Measurements from ENCODE around the gene ADORA2A.

The ADORA2A gene

DNA sequence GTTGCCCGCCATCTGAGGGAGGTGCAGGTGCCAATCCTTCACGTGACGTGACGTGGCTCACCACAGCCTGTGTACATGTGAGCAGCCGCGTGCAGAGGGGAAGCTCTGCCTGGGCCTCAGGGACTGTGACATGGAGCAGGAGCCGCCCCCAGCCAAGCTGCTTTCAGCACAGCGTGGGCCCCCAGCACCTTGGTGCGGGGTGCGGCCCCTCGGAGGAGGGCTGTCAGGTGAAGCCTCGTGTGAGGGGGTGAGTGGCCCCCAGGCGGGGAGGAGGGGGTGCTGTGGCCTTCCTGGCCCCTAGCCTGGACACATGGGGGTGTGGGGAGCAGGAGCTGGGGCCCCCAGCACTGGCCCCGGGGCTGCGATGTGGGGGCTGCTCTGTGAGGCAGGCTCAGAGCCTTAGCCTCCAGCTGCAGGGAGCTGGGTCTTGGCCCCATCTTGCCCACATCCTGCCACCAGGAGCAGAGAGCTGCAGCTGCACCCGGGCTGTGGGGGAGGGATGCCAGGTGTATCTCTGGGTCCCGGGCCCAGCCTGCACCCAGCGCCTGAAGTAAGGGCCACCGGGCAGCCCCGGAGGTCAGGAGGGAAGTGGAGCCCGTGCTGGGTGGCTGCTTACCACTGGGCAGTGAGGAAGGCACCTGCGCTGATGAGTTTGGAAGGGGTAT, at the start of gene ADORA2A:
TSS of gene ADORA2A (plus strand) at position 100 of the 665 bp plus-strand sequence. CDS start 5,806 bp downstream, outside the sequence.
- DNase-seq = no peak

- DNase-seq = no peak
These were observed 47.9 kb upstream of the ADORA2A start for GRCh38 chr22:24379536-24379935.

DNA sequence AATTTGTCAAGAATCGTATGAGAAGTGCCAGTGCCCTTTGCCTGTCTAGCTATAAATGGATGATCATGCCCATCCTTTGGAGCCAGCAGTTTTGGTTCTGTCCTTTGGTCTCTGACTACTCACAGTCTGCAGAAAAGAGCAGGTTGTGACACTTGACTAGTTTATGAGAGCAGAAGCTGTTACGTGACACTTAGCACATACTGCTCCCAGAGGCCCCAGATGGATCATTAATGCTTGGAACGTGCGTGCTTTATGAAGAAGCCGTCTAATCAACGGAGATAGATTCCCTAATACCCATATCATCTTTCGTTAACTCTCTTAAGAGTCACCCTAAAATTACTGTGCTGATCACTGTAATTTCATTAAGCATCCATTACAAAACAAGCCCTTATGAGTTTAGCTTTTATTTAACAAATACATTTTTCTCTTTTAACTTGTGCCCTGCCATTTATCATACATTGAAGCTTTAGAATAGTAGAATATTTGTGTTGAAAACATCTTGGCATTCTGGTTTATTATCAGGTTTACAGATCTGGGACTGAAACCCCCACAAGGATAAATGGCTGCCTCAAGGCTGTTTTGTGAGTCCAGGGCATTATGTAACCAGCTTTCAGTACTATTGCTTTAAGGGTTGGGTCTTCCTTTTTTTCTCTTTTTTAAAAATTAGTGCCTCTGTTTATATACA, 47.0 kb upstream of the ADORA2A start:
- DNase-seq = no peak

DNA sequence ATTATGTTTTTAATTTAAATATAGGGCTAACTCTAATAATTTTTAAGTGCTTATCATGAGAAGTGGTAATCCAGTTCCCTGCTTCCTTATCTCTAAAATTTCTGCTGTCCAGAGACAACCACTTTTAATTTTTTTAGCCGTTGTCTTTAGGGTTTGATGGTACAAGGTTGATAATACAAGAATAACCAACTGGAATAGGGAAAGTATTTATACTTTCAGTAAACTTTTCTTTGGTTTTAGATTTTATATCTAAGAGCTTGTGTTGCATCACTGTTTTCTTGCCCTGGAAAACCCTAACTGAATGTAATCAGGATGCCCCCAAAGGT, 46.5 kb upstream of the ADORA2A start:
- DNase-seq = no peak

GRCh38 chr22:24383061-24383460, 44.3 kb upstream of the ADORA2A start:
- DNase-seq = no peak

DNA sequence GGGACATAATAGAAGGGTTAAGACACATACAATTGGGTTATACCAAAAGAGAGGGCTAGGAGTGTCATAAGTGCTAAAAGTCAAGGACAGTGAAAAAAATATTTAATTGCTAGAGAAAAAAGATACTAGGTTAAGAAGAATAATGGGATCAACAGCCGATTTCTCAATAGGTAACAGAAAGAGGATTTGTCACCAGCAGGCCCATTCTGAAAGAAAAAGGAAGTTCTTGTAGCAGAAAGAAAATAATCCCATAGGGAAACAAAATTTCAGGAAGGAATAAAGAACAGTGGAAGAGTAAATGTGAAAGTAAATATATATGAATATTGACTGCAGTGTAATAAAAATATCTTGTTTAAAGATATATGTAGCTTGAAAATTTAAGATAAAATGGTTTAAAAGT, 43.3 kb upstream of the ADORA2A start:
- peak; percentile 29 to 42 for DNase-seq

GRCh38 chr22:24386937-24387471, 40.4 kb upstream of the ADORA2A start:
- DNase-seq = no peak

GRCh38 chr22:24389680-24390079, 37.7 kb upstream of the ADORA2A start:
- no peak for DNase-seq

GRCh38 chr22:24390156-24390555, 37.2 kb upstream of the ADORA2A start:
- no peak for DNase-seq

DNA sequence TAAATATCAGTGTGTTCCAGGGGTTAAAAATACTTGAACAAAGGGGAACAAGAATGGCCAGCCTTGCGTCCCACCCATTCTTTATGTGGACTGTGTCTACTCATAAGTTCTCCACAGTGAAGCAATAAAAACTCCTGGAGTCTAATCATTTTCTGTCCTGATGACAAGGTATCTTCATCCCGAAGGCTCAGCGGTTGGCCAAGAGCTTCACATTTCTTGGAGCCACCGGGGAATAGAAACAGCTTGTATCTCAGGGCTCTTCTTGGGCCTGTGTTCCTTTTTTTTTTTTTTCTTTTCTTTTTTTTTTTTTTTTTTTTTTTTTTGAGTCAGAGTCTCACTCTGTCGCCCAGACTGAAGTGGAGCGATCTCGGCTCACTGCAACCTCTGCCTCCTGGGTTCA, 36.8 kb upstream of the ADORA2A start:
- DNase-seq = no peak

GRCh38 chr22:24391836-24392217, 35.6 kb upstream of the ADORA2A start:
- DNase-seq = no peak

- DNase-seq = no peak
These were observed 35.0 kb upstream of the ADORA2A start for GRCh38 chr22:24392218-24392931.

DNA sequence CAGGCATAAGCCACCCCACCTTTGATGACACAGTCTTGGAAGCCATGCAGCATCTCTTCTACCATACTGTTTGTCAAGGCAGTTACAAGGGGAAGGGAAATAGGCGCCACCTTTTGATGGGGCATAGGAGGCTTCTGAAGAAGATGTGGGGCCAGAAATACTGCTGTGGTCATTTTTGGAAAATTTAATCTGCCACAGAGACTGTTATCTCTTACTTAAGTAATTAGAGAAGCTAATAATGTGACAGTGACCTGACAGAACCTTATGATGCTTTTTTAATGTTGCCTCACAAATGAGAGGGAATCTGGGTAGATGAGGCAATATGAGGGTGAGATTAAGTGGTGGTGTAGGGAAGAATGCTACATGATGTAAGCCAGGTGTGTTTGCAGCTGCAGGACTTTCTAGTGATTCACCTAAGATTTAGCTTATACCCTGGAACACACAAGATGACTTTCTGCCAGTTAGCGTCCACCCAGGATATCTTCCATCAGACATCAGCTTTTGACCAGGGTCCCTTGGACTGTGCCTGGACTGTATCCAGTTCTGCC, 34.3 kb upstream of the ADORA2A start:
- DNase-seq = no peak

GRCh38 chr22:24393848-24394247, 33.6 kb upstream of the ADORA2A start:
- DNase-seq = no peak

DNA sequence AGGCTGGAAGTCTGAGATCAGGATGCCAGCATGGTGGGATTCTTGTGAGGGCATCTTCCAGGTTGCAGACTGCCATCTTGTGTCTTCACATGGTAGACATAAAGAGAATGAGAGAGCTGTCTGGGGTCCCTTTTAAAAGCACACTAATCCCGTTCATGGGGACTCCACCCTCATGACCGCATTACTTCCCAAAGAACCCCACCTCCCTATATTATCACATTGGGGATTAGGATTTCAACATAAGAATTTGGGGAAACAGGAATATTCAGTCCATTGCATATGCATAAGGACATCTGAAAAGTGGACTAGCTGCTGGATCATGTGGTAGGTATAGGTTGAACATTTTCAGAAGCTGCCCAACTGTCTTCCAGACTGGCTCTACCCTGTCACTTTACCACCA, 33.1 kb upstream of the ADORA2A start:
- DNase-seq = no peak

GRCh38 chr22:24398409-24398808, 29.0 kb upstream of the ADORA2A start:
- DNase-seq = no peak

DNA sequence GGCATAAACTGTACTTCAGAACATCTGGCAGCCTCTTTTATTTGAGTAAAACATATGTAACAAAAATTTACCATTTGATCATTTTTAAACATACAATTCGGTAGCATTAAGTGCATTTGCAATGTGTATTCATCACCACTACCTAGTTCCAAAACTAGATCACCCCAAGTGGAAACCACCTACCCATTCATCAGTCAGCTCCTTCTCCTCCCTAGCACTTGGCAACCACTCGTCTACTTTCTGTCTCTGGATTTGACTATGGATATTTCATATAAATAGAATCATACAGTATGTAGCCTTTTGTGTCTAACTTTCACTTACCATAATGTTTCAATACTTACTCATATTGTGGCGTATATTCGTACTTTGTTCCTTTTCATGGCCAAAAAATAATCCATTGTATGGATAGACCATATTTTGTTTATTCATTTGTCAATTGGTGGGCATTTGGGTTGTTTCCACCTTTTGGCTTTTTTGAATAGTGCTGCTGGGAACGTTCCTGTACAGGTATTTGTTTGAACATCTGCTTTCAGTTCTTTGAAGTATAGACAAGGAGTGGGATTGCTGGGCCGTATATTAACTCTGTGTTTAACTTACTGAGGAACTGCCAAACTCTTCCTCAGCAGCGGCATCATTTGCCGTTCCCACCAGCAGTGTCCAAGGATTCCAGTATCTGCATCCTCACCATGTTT, 27.2 kb upstream of the ADORA2A start:
- no peak for DNase-seq

GRCh38 chr22:24400726-24401596, 26.4 kb upstream of the ADORA2A start:
- DNase-seq = no peak

GRCh38 chr22:24401931-24402367, 25.4 kb upstream of the ADORA2A start:
- DNase-seq = no peak

GRCh38 chr22:24402460-24403192, 24.8 kb upstream of the ADORA2A start:
- peak; percentile 62 to 65 for DNase-seq

GRCh38 chr22:24403346-24403745, 24.1 kb upstream of the ADORA2A start:
- no peak for DNase-seq
